HG03045 (cell line): ENCODE results near the gene CFAP20.
"Not testable (repeated sequence)": the region's sequence is repeated elsewhere in the genome, so short reads cannot be mapped to it uniquely, and the experiment has no call there.

Experiments
- ATAC-seq: cut with Tn5 transposase; IDR thresholded peaks from one replicate; pipeline ENCODE4 v1.9.1; 2021; ENCODE audit warnings: mild to moderate bottlenecking, moderate library complexity; ENCODE audit not compliant: unreplicated experiment

CFAP20 gene

DNA sequence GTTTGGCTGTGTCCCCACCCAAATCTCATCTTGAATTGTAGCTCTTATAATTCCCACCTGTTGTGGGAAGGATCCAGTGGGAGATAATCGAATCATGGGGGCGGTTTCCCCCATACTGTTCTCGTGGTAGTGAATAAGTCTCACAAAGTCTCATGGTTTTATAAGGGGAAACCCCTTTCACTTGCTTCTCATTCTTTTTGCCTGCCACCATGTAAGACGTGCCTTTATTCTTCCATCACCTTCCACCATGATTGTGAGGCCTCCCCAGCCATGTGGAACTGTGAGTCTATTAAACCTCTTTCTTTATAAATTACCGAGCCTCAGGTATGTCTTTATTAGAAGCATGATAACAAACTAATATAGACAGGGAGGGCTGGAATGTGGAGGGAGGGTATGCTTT is 57.0 kb downstream of the CFAP20 start:
- ATAC-seq: not testable (repeated sequence)

DNA sequence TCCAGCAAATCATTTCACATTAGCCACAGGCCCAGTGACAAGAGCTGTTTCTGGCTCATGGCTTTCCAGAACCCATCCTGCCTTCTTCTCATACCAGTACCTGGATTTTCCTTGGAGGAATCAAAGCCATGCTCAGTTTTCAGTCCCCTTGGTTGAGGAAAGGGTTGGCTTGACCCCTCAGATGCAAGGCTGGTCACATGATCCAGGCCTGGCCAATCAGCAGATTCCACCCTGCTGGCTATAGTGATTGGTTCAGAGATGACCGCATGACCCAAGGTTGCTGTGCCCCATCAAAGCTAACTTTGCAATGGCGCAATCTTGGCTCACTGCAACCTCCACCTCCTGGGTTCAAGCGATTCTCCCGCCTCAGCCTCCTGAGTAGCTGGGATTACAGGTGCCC is 58.6 kb downstream of the CFAP20 start:
- no peak for ATAC-seq
